Stimulated activated CD4-positive, alpha-beta T cell treated with anti-CD3 and anti-CD28 coated beads, Interleukin-4, amount 100 ng/mL, for 1 hour (primary cell): Measurements from ENCODE around the gene SATB2.
A peak's percentile ranks its signal among the peaks of the same experiment; 100 is the strongest.

Experiments
- DNase-seq: peaks from one replicate; pipeline ENCODE4 v3.0.0-alpha.2; 2020

The SATB2 gene

GRCh38 chr2:199457147-199458008 is at the start of gene SATB2:
Gene SATB2, minus strand, starts transcription at chr2:199457939. Its CDS starts 1,902 bp downstream, at chr2:199456037.
- DNase-seq, result peak; percentile 32

GRCh38 chr2:199505755-199506403 is 48.1 kb upstream of the SATB2 start:
- no peak for DNase-seq

DNA sequence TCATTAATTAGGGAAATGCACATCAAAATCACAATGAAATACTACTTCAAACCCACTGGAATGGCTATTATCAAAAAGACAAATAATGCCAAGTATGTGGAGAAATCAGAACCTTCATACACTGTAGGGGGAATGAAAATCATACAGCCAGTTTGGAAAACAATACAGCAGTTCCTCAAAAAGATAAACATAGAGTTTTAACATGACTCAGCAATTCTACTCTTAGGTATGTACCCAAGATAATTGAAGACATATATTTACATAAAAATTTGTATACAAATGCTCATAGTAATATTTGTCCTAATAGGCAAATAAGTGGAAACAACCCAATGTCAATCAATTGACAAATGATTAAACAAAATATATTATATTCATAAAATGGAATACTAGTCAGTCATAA is 45.4 kb upstream of the SATB2 start:
- DNase-seq, result no peak

- DNase-seq, result no peak
These were observed 41.3 kb upstream of the SATB2 start for GRCh38 chr2:199499005-199499404.

GRCh38 chr2:199495147-199495546 is 37.4 kb upstream of the SATB2 start:
- DNase-seq, result no peak

- DNase-seq, result no peak
These were observed 32.3 kb upstream of the SATB2 start for GRCh38 chr2:199490049-199490448.

DNA sequence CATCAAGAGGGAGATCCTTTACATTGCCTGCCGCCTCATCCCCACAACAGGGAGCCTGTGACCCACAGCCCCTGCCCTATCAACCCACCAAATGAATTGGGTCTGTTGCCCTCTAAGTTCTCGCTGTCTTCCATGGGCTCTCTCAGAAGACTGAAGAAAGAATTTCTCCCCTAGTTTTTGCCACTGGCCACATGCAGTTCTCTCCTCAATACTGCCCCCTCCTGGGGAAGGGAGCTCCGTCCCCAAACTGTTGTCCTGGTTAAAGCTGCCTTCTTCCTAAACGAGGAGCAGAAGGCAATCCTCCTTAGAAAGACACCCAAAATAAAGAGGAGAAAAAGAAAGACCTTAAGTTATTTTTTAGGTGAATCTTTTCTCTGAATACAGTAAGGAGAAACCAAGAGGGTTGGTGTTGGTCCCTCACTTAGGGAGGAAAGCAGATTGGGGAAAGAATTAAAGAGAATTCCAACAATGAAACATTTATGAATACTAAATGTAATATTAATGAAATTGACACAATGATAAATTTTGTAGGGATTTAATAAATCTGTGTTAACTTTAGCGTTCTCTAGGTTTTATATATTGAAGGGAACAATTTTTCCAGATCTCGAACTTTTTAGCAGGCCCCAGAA is 31.1 kb upstream of the SATB2 start:
- peak; percentile 43 for DNase-seq

GRCh38 chr2:199485732-199486335 is 28.1 kb upstream of the SATB2 start:
- DNase-seq, result peak; percentile 34

DNA sequence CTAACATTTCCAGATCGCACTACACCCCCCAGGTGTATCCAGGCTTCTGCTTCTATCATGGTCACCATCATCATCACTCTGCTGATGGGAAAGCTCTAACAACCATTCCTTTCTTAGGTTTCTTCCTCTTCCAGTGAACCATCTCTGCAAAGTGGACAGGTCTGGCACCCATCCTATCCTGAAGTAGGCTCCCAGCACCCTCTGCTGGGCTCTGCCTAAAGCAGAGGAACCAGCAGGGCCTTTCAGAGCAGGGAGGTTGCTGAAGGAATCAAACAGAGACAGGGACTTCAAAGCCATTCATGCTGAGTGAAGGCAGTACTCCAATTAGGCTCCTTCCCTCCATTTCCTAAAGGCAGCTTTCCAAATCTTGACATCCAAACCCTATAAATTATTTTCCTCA is 27.2 kb upstream of the SATB2 start:
- no peak for DNase-seq

DNA sequence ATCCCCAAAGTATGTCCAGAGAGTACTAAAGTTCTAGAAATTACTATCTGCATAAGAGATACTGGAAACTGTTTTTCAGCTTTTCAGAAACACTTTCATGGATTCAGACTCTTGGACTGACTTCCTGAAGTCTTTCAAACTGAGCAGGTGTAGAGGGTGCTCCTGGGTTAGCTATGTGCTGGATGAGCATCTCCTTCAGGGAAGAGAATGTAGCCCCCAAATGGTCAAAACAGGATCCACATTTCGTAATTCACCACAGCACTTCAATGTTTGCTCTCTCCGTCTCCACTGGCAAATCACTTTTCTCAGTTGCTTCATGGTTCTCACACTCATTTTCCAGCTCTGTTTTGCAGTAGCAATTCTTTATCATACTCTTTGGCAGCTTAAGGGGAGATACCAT is 23.2 kb upstream of the SATB2 start:
- DNase-seq, result no peak

- no peak for DNase-seq
These were observed 19.6 kb upstream of the SATB2 start for GRCh38 chr2:199477277-199477834.

- no peak for DNase-seq
These were observed 13.8 kb upstream of the SATB2 start for GRCh38 chr2:199471443-199472057.

DNA sequence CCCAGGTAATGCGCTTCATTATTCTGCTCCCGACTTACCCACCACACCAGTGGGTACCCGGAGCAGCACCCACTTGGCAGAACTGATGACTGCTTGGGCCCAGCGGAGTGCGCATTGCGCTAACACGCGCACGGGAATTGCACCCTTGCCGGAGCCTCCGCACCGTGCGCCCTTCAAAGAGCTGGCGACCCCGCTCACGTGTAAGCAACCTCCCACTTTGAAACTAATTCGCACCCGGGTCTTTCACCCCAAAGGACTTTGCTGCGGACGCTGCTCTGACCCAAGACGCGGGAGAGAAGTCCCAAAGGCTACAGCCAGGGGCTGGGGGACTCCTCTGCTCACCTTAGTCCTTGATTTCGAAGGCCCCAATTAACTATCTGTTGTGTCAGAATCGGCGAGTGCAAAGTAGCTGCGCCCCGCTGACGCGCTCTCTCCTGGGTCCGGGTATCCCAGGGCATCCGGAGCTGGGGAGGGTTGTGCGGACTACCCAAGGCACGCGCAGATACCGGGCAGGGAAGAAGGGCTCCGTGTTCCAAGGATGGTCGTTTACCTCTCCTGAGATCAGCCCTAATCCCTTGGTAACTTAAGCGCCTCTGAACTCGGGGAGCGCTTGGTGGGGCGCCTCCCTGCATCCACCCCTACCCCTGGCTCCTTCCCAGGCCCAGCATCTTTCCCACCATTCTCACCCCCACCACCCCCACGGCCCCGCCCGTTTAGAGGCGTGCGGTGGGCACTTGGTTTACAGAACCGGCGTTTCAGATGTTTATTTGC is 13.1 kb upstream of the SATB2 start:
- no peak for DNase-seq

GRCh38 chr2:199470361-199470671 is 12.6 kb upstream of the SATB2 start:
- DNase-seq, result no peak

- no peak for DNase-seq
These were observed 12.0 kb upstream of the SATB2 start for GRCh38 chr2:199469514-199470360.

- DNase-seq, result no peak
These were observed 11.1 kb upstream of the SATB2 start for GRCh38 chr2:199468561-199469513.

- DNase-seq, result no peak
These were observed 9.5 kb upstream of the SATB2 start for GRCh38 chr2:199467066-199467822.

DNA sequence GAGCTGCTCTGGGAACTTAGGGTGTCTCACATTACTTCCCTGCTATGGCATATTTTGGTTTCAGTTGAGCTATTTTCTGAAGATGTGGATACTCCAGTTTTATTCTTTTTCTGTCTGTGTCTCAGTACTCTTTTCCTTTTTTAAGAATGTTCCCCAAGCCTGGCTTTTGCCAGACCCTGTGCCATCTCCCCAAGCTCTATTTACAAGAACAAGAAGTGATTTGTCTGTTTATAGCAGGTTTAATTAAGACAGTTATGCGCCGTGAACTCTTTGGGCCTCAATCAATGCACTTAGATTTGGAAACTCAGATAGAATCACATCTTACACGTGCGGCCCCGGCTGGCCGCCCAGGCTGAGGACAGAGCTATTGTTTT is 8.9 kb upstream of the SATB2 start:
- DNase-seq, result no peak
